GM11168 (cell line): Measurements from ENCODE around the gene RGS2.

Experiments used
- in situ Hi-C: fragments of 300-500 bp; cut with MboI; formaldehyde crosslinking; loops from one replicate; pipeline ENCODE4 v1.12.0; 2022; ENCODE audit warnings: low sequenced_read_pairs; ENCODE audit not compliant: unreplicated experiment

Gene RGS2

GRCh38 chr1:192821296-192821695 lies 12.5 kb downstream of the RGS2 start:
- in situ Hi-C loops = loop anchor here (10.0 kb wide), 1 partner anchor 194 kb away; no protein-coding TSS in a partner anchor

- in situ Hi-C loops = loop anchor here (10.0 kb wide), 1 partner anchor 190 kb away; no protein-coding TSS in a partner anchor
These were observed 15.7 kb downstream of the RGS2 start for GRCh38 chr1:192824511-192824910.

- in situ Hi-C loops = loop anchor here (10.0 kb wide), 1 partner anchor 188 kb away; no protein-coding TSS in a partner anchor
These were observed 18.1 kb downstream of the RGS2 start for GRCh38 chr1:192826791-192827546.

- in situ Hi-C loops = no loop called here
These were observed 21.9 kb downstream of the RGS2 start for GRCh38 chr1:192830595-192831246.

GRCh38 chr1:192831706-192832355 lies 23.0 kb downstream of the RGS2 start:
- in situ Hi-C loops = no loop called here

- in situ Hi-C loops = no loop called here
These were observed 23.7 kb downstream of the RGS2 start for GRCh38 chr1:192832492-192832891.

GRCh38 chr1:192835116-192835515 lies 26.3 kb downstream of the RGS2 start:
- in situ Hi-C loops = no loop called here

GRCh38 chr1:192839162-192840066 lies 30.6 kb downstream of the RGS2 start:
- in situ Hi-C loops = no loop called here

GRCh38 chr1:192844360-192844759 lies 35.5 kb downstream of the RGS2 start:
- in situ Hi-C loops = no loop called here

GRCh38 chr1:192846950-192847349 lies 38.1 kb downstream of the RGS2 start:
- in situ Hi-C loops = no loop called here

- in situ Hi-C loops = no loop called here
These were observed 40.2 kb downstream of the RGS2 start for GRCh38 chr1:192849011-192849410.

GRCh38 chr1:192849442-192849841 lies 40.6 kb downstream of the RGS2 start:
- in situ Hi-C loops = no loop called here

- in situ Hi-C loops = no loop called here
These were observed 43.4 kb downstream of the RGS2 start for GRCh38 chr1:192852001-192852947.

GRCh38 chr1:192858456-192858855 lies 49.6 kb downstream of the RGS2 start:
- in situ Hi-C loops = no loop called here

GRCh38 chr1:192859808-192860207 lies 51.0 kb downstream of the RGS2 start:
- in situ Hi-C loops = no loop called here

GRCh38 chr1:192860478-192861185 lies 51.8 kb downstream of the RGS2 start:
- in situ Hi-C loops = no loop called here

GRCh38 chr1:192861860-192862259 lies 53.0 kb downstream of the RGS2 start:
- in situ Hi-C loops = no loop called here
